ENCODE data around the gene TBC1D2B. TPM values are rescaled to one million over a fixed set of nuclear protein-coding genes. Genes with fewer than 3 reads are reported as not detected.
A peak's percentile ranks its signal among the peaks of the same experiment; 100 is the strongest.

TBC1D2B gene
- total and polyA plus RNA-seq, 2 of the 4 experiments (the other 2 are of a cell fraction) = 17.7 to 28.3 TPM

GRCh38 chr15:78109156-78109555, 31.6 kb upstream of the TBC1D2B start:
- BruUV-seq (replicated peaks) = no TSS peak
- no peak overlapping the region for H3K4me2 ChIP-seq (ENCODE audit: low read depth, low read length)
- CTCF ChIA-PET = interaction anchor here (0.6 to 2.3 kb wide), 8 partner anchors 16 to 150 kb away, joined by 3 to 27 read pairs (median 8); partner anchors contain the start of gene SH2D7
- no peak overlapping the region for H4K91ac ChIP-seq (ENCODE audit: insufficient read depth, low read depth, low read length)
- dilution Hi-C loops (cut with HindIII; ENCODE audit: low sequenced_read_pairs, unreplicated experiment) = no loop called here
- no peak overlapping the region for H3K23ac ChIP-seq (ENCODE audit: low read depth, low read length)
- no peaks in the 10 kb centered on the region for H3K36me3 ChIP-seq (ENCODE audit: control insufficient read depth, insufficient read depth, low read length)
- POLR2A ChIA-PET (ENCODE audit: unreplicated experiment) = no interaction called here
- H3K9ac ChIP-seq (ENCODE audit: low read depth, low read length) = no peak overlapping the region
- no peak overlapping the region for H3K56ac ChIP-seq (ENCODE audit: extremely low read depth, insufficient read depth, low read length)
- H3K18ac ChIP-seq (ENCODE audit: low read depth, low read length) = no peak overlapping the region
- H2BK5ac ChIP-seq (ENCODE audit: low read depth, low read length, poor library complexity, severe bottlenecking) = no peak overlapping the region
- no peaks in the 10 kb centered on the region for H3K79me1 ChIP-seq (ENCODE audit: low read depth in 1 of 2, low read length in 2 of 2)
- H3K14ac ChIP-seq (replicated peaks; ENCODE audit: low read depth, low read length) = no peak overlapping the region
- no peak overlapping the region for H2BK15ac ChIP-seq (ENCODE audit: low read depth, low read length)
- H3K4me3 ChIP-seq (ENCODE audit: insufficient read depth, low read depth, low read length) = no peak overlapping the region
- in situ Hi-C loops (cut with MboI; ENCODE audit: low sequenced_read_pairs) = loop anchor here (5.0 kb wide), 1 partner anchor 142 kb away; no protein-coding TSS in a partner anchor
- TF ChIP-seq RFX5 (IDR thresholded peaks at IDR 0.05; ENCODE audit: low read depth, low read length) (no peak), SMC3 (IDR thresholded peaks at IDR 0.05; ENCODE audit: low read depth, low read length) (no peak), RCOR1 (IDR thresholded peaks at IDR 0.05; ENCODE audit: insufficient replicate concordance, low read length) (no peak), BHLHE40 (IDR thresholded peaks at IDR 0.05; ENCODE audit: low read depth, low read length) (no peak), FOS (IDR thresholded peaks at IDR 0.05; ENCODE audit: low read depth, low read length) (no peak), USF2 (IDR thresholded peaks at IDR 0.05; ENCODE audit: low read depth, low read length) (no peak)
- H3K4ac ChIP-seq (ENCODE audit: low read depth, low read length) = no peak overlapping the region
- H2BK120ac ChIP-seq (ENCODE audit: low read depth, low read length) = no peak overlapping the region
- no peak overlapping the region for H4K5ac ChIP-seq (ENCODE audit: low read depth, low read length)
- intact Hi-C loops (cut with micrococcal nuclease) = loop anchor here (2.0 kb wide), 2 partner anchors 104 to 150 kb away; no protein-coding TSS in a partner anchor
- H3K27me3 ChIP-seq (ENCODE audit: control insufficient read depth, insufficient read depth, low read length) = no peaks in the 10 kb centered on the region; the same call in 1 of the 2 replicates
- WGBS, 2 experiments (ENCODE audit: extremely low coverage in 2 of 2, insufficient read length in 1 of 2) = 100% methylated on average over 3 of the region's 12 CpGs; no CpG with 5 or more reads in 1 of the 2 experiments
- no peak for ATAC-seq (ENCODE audit: low read depth)
- H3K27ac ChIP-seq (ENCODE audit: insufficient read depth, low read length) = no peak overlapping the region
- no peak for DNase-seq
- H2AK5ac ChIP-seq (ENCODE audit: low read depth, low read length) = peak overlapping the region; percentile 33; the same call in 1 of the 2 replicates
- no peak overlapping the region for H2BK20ac ChIP-seq (ENCODE audit: low read depth, low read length)
- H3K9me1 ChIP-seq (ENCODE audit: insufficient read depth, low read length) = no peaks in the 10 kb centered on the region
- peaks cover 11% of the 10 kb centered on the region; the same call in 1 of the 2 replicates for H4K20me1 ChIP-seq (ENCODE audit: insufficient read depth, low read length)
- peaks cover 2% of the 10 kb centered on the region; the same call in 1 of the 2 replicates for H3K4me1 ChIP-seq (ENCODE audit: control insufficient read depth, insufficient read depth, low read length)
- H4K8ac ChIP-seq (ENCODE audit: low read depth in 2 of 2, low read length in 2 of 2) = no peak overlapping the region
- H2AFZ ChIP-seq (replicated peaks; ENCODE audit: low read length, poor library complexity) = no peak overlapping the region
- no peak overlapping the region for H2AK9ac ChIP-seq (replicated peaks; ENCODE audit: low read depth, low read length, poor library complexity)
- no peaks in the 10 kb centered on the region for H3K9me3 ChIP-seq (ENCODE audit: control insufficient read depth, insufficient read depth, low read length)

Data from IMR-90 (cell line).